GM23248 (cell line): ENCODE results near the gene NGF. TPM values are rescaled to one million over a fixed set of nuclear protein-coding genes. Genes with fewer than 3 reads are reported as not detected.

Experiments used
- DNase-seq: peaks from one replicate; pipeline ENCODE4 v3.0.0-alpha.2; 2015
- H2AFZ ChIP-seq: fragments of 200-600 bp; sonication (generic); 2 replicates; pipeline ENCODE4 v1.6.1; 2016; ENCODE audit warnings: antibody characterized with exemption
- H3F3A ChIP-seq: fragments of 200-600 bp; sonication (generic); 2 replicates; pipeline ENCODE4 v1.6.1; 2016; ENCODE audit warnings: mild to moderate bottlenecking, antibody characterized with exemption, mixed run types; ENCODE audit not compliant: insufficient read depth
- H3K27ac ChIP-seq: fragments of 200-600 bp; sonication (generic); 2 replicates; pipeline ENCODE4 v1.5.1; 2016; ENCODE audit warnings: mild to moderate bottlenecking
- H3K27me3 ChIP-seq: fragments of 200-600 bp; sonication (generic); replicated peaks from 2 replicates; pipeline ENCODE4 v1.6.1; 2016; ENCODE audit warnings: mild to moderate bottlenecking; ENCODE audit not compliant: insufficient read depth
- H3K36me3 ChIP-seq: fragments of 200-600 bp; sonication (generic); 2 replicates; pipeline ENCODE4 v1.6.1; 2016; ENCODE audit warnings: low read depth, mild to moderate bottlenecking
- H3K4me1 ChIP-seq: fragments of 200-600 bp; sonication (generic); 2 replicates; pipeline ENCODE4 v1.6.1; 2016; ENCODE audit warnings: mild to moderate bottlenecking; ENCODE audit not compliant: insufficient read depth
- H3K4me2 ChIP-seq: fragments of 200-600 bp; sonication (generic); one replicate; pipeline ENCODE4 v1.6.1; 2016; ENCODE audit warnings: mild to moderate bottlenecking; ENCODE audit not compliant: unreplicated experiment
- H3K4me3 ChIP-seq: fragments of 200-600 bp; sonication (generic); 2 replicates; pipeline ENCODE4 v1.5.1; 2016; ENCODE audit warnings: mild to moderate bottlenecking
- H3K79me2 ChIP-seq: fragments of 200-600 bp; sonication (generic); 2 replicates; pipeline ENCODE4 v1.6.1; 2016; ENCODE audit warnings: mild to moderate bottlenecking; ENCODE audit not compliant: insufficient read depth
- H3K9ac ChIP-seq: fragments of 200-600 bp; sonication (generic); 2 replicates; pipeline ENCODE4 v1.6.1; 2016; ENCODE audit warnings: mild to moderate bottlenecking
- H3K9me2 ChIP-seq: fragments of 200-600 bp; sonication (generic); 2 replicates; pipeline ENCODE4 v1.6.1; 2016; ENCODE audit warnings: mixed run types, mild to moderate bottlenecking, moderate library complexity; ENCODE audit not compliant: insufficient read depth
- H3K9me3 ChIP-seq: fragments of 200-600 bp; sonication (generic); one replicate; pipeline ENCODE4 v1.6.1; 2017; ENCODE audit warnings: low read depth
- H4K20me1 ChIP-seq: fragments of 200-600 bp; sonication (generic); 2 replicates; pipeline ENCODE4 v1.6.0; 2016; ENCODE audit not compliant: insufficient read depth
- EZH2 ChIP-seq: fragments of 200-600 bp; sonication (generic); IDR thresholded peaks from 2 replicates; pipeline ENCODE4 v1.6.1; 2018; ENCODE audit warnings: antibody characterized with exemption, mild to moderate bottlenecking; ENCODE audit not compliant: insufficient read depth, poor library complexity, severe bottlenecking
- EZH2phosphoT487 ChIP-seq: fragments of 200-600 bp; sonication (generic); IDR thresholded peaks from 2 replicates; pipeline ENCODE4 v1.6.1; 2018; ENCODE audit warnings: antibody characterized with exemption, moderate library complexity, mild to moderate bottlenecking, low read depth; ENCODE audit not compliant: insufficient read depth
- WGBS, 2 experiments: methylation state at CpG; one replicate each; pipeline ENCODE4 v1.1.6; 2015 to 2017; ENCODE audit warnings: low lambda C conversion rate in 2 of 2, low coverage in 1 of 2; ENCODE audit errors: missing lambda C conversion rate in 2 of 2; 5-methylcytosine and 5-hydroxymethylcytosine counted together
- in situ Hi-C: fragments of 300-500 bp; cut with MboI; formaldehyde crosslinking; loops from 2 replicates; pipeline ENCODE4 v1.15.0; 2020
- polyA plus RNA-seq: library from polyadenylated mRNA; unstranded; fragments of >200 nt; fragmentation: Nextera tagmentation; extraction: Ambion mirVana; gene quantifications from 2 replicates; pipeline ENCODE4 v1.2.1, GENCODE V29; 2016
- total RNA-seq: library from RNA; depleted of rRNA; stranded (reverse); fragments of >200 nt; shearing (Covaris generic); gene quantifications from 2 replicates; pipeline ENCODE4 v1.2.3, GENCODE V29; 2014

Gene NGF
- total and polyA plus RNA-seq, 2 experiments from 2014 or later = 27.1 to 52.9 TPM

DNA sequence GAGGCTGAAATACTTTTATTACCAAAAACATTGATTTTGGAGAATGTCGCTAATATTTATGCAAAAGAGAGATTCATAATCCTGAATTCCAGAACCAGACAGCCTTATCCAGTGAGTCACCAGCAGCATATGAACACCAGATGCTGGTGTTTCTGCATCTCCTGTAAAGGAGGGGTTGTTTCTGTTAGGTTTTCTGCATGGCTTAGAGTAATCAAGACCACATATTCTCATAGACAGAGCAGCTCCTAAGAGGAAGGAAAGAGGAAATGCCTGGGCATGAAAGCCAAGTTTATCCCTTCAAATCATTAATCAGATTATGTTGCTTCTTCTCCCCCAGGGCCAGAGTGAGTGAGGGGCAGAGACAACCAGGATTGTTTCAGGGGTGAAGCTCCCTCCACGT is 86.2 kb downstream of the NGF start:
- Histone ChIP-seq H4K20me1 (no peaks in the 10 kb centered on the region), H3K36me3 (0 out of 2 replicates have a peak, but pooled peaks cover 9% of the 10 kb centered on the region), H2AFZ (0 out of 2 replicates have a peak overlapping the region, but pooled peaks have one; percentile 7), H3K79me2 (no peaks in the 10 kb centered on the region; the same call in 1 of the 2 replicates), H3K9me3 (peaks cover 4% of the 10 kb centered on the region), H3K4me3 (0 out of 2 replicates have a peak overlapping the region, but pooled peaks have one; percentile 5), H3F3A (peaks cover 39% of the 10 kb centered on the region), H3K9ac (peak overlapping the region; percentile 37), H3K4me1 (peaks cover 24% of the 10 kb centered on the region), H3K27ac (peak overlapping the region; percentile 78), H3K4me2 (peak overlapping the region; percentile 88), H3K27me3 (no peaks in the 10 kb centered on the region), H3K9me2 (no peaks in the 10 kb centered on the region)
- DNase-seq = peak; percentile 93
- in situ Hi-C loops = no loop called here
- WGBS, 2 experiments = 0% methylated on average over 2 of the region's 2 CpGs
- TF ChIP-seq EZH2 (no peak), EZH2phosphoT487 (no peak)

DNA sequence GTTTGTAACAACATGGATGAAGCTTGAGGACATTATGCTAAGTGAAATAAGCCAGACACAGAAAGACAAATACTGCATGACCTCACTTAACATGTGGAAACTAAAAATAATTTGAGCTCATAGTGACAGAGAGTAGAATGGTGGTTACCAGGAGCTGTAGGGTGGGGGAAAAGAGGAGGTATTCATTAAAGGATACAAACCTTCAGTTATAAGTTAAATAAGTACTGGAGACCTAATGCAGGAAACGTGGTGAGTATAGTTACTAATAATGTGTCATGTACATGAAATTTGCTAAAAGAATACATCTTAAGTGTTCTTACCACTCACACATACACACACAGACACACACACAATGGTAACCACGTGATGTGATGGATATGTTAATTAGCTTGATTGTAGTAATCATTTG is 86.7 kb downstream of the NGF start:
- TF ChIP-seq EZH2 = no peak
- no peak for TF ChIP-seq EZH2phosphoT487
- Histone ChIP-seq H3K9me3 (peaks cover 4% of the 10 kb centered on the region), H3F3A (peaks cover 41% of the 10 kb centered on the region), H3K9ac (peak overlapping the region; percentile 37), H3K4me1 (peaks cover 29% of the 10 kb centered on the region), H3K27me3 (no peaks in the 10 kb centered on the region), H4K20me1 (no peaks in the 10 kb centered on the region), H3K9me2 (no peaks in the 10 kb centered on the region), H3K79me2 (no peaks in the 10 kb centered on the region; the same call in 1 of the 2 replicates), H3K36me3 (0 out of 2 replicates have a peak, but pooled peaks cover 9% of the 10 kb centered on the region), H2AFZ (0 out of 2 replicates have a peak overlapping the region, but pooled peaks have one; percentile 31), H3K4me2 (peak overlapping the region; percentile 88), H3K4me3 (0 out of 2 replicates have a peak overlapping the region, but pooled peaks have one; percentile 5), H3K27ac (peak overlapping the region; percentile 78)
- DNase-seq = peak; percentile 67
- 0 to 2% methylated on average over 2 of the region's 2 CpGs for WGBS, 2 experiments
- in situ Hi-C loops = no loop called here

DNA sequence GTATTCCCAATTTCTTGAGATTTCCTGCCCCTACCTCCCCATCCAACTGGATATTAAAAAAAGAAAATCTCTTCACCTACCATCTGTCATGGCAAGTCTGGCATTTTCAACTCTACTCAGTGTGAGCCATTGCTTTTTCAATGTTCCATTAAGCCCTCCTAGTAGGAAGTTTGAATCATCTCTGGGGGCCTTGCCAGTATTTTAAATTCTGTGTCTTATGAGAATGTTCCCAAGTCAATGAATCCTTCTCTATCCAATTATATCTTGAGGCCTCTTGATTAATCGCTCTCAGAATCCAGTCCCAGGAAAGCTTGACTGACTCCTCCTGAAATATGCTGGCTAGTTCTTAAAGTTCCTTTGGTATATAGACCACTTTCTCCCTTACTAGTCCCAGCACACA is 91.5 kb downstream of the NGF start:
- Histone ChIP-seq H3K27me3 (no peaks in the 10 kb centered on the region), H3F3A (peaks cover 26% of the 10 kb centered on the region), H2AFZ (no peak overlapping the region), H3K27ac (no peak overlapping the region), H3K4me2 (no peak overlapping the region), H3K9me2 (no peaks in the 10 kb centered on the region), H3K4me1 (peaks cover 17% of the 10 kb centered on the region), H3K9ac (no peak overlapping the region), H4K20me1 (no peaks in the 10 kb centered on the region), H3K9me3 (peaks cover 12% of the 10 kb centered on the region), H3K79me2 (peaks cover 6% of the 10 kb centered on the region; the same call in 1 of the 2 replicates), H3K36me3 (peaks cover 21% of the 10 kb centered on the region), H3K4me3 (no peak overlapping the region)
- DNase-seq = peak; percentile 50
- 94 to 96% methylated on average over 1 of the region's 1 CpG for WGBS, 2 experiments
- TF ChIP-seq EZH2phosphoT487 = no peak
- TF ChIP-seq EZH2 = no peak
- in situ Hi-C loops = no loop called here

DNA sequence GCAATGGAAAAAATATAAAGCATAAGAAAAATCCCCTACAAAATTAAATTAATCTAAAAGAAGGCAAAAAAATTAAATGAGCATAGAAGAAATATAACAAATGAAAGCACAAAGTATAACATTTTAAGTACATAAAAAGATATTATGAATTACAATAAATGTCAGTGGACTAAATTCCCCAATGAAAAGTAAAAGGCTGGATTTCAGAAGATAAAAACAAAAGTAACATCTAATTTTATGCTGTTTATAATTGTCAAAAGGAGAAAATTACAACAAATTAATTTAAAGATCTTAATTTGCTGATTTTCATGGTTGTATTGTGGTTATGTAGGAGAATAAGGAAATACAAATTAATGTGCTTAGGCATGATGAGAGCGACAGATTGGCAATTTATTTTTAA is 92.8 kb downstream of the NGF start:
- Histone ChIP-seq H3K36me3 (peaks cover 21% of the 10 kb centered on the region), H3K9me3 (peaks cover 12% of the 10 kb centered on the region), H3K27ac (no peak overlapping the region), H3F3A (peaks cover 21% of the 10 kb centered on the region), H3K4me3 (no peak overlapping the region), H3K79me2 (peaks cover 16% of the 10 kb centered on the region), H3K4me2 (no peak overlapping the region), H3K27me3 (no peaks in the 10 kb centered on the region), H4K20me1 (no peaks in the 10 kb centered on the region), H3K9me2 (no peaks in the 10 kb centered on the region), H3K4me1 (peaks cover 21% of the 10 kb centered on the region), H3K9ac (no peak overlapping the region), H2AFZ (no peak overlapping the region)
- WGBS, 2 experiments = 96 to 97% methylated on average over 1 of the region's 1 CpG
- DNase-seq = no peak
- in situ Hi-C loops = no loop called here
- TF ChIP-seq EZH2 = no peak
- no peak for TF ChIP-seq EZH2phosphoT487
